HEK293T (cell line): ENCODE data around the gene CENPW.

Experiments used
- ARNT ChIP-seq: fragments of 450-650 bp; IDR thresholded peaks from 2 replicates; pipeline ENCODE4 v1.6.1; 2017; ENCODE audit warnings: mild to moderate bottlenecking
- FOXM1 ChIP-seq: fragments of 450-650 bp; IDR thresholded peaks from 2 replicates; pipeline ENCODE4 v1.6.1; 2017; ENCODE audit warnings: mild to moderate bottlenecking, borderline replicate concordance
- HDGF ChIP-seq: fragments of 450-650 bp; IDR thresholded peaks from 2 replicates; pipeline ENCODE4 v1.6.1; 2017; ENCODE audit warnings: antibody characterized with exemption, borderline replicate concordance
- L3MBTL2 ChIP-seq: fragments of 450-650 bp; conservative IDR thresholded peaks from 2 replicates; pipeline ENCODE4 v1.6.1; 2016; ENCODE audit warnings: mild to moderate bottlenecking
- SP1 ChIP-seq: fragments of 450-650 bp; IDR thresholded peaks from 2 replicates; pipeline ENCODE4 v1.6.1; 2017
- SUZ12 ChIP-seq: fragments of 450-650 bp; IDR thresholded peaks from 2 replicates; pipeline ENCODE4 v1.6.1; 2016; ENCODE audit warnings: mild to moderate bottlenecking
- TARDBP ChIP-seq: fragments of 450-650 bp; IDR thresholded peaks from 2 replicates; pipeline ENCODE4 v1.6.1; 2016
- ZNF384 ChIP-seq: fragments of 450-650 bp; IDR thresholded peaks from 2 replicates; pipeline ENCODE4 v1.6.1; 2016

GRCh38 chr6:126312013-126312665, 27.8 kb upstream of the CENPW start:
- TF ChIP-seq ARNT (no peak), SP1 (no peak), L3MBTL2 (no peak), HDGF (no peak), FOXM1 (no peak), TARDBP (no peak), ZNF384 (no peak), SUZ12 (no peak)
